ENCODE results near the gene DUSP19.

DUSP19 gene

GRCh38 chr2:183126635-183127034 is 48.1 kb downstream of the DUSP19 start:
- DNase-seq: no peak

- no peak for DNase-seq
Observed at GRCh38 chr2:183134016-183134415, 55.5 kb downstream of the DUSP19 start.

- no peak for DNase-seq
Observed at GRCh38 chr2:183148955-183149354, 70.4 kb downstream of the DUSP19 start.

GRCh38 chr2:183149489-183149888 is 70.9 kb downstream of the DUSP19 start:
- no peak for DNase-seq

All from NCI-H1930 (cell line).